EH (cell line): ENCODE measurements around the gene ZNF385B.
"Not testable (repeated sequence)": the region's sequence is repeated elsewhere in the genome, so short reads cannot be mapped to it uniquely, and the experiment has no call there.

ENCODE experiments used
- DNase-seq: peaks from one replicate; pipeline ENCODE4 v3.0.0-alpha.2; 2015; ENCODE audit warnings: low read depth

Gene ZNF385B

DNA sequence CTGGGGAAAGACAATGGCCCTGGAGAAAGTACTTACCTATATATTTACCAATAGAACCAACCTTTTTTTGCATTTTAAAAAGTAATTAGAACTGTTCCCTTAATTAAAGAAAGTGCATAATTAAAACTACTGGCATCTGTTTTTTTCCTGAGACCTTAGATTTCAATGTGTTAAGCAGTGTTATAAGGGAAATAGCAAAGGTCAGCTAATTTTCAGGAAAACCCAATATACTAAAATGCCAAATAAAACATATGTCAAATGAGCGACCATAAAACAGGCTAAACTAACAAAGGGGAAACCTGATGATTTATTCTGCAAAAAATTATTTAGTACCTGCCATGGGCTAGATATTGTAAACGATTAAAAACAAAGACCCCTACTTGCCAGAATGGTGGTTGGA lies 372.8 kb downstream of the ZNF385B start:
- DNase-seq, result no peak

GRCh38 chr2:179487010-179487731 lies 374.2 kb downstream of the ZNF385B start:
- peak; percentile 9 for DNase-seq

DNA sequence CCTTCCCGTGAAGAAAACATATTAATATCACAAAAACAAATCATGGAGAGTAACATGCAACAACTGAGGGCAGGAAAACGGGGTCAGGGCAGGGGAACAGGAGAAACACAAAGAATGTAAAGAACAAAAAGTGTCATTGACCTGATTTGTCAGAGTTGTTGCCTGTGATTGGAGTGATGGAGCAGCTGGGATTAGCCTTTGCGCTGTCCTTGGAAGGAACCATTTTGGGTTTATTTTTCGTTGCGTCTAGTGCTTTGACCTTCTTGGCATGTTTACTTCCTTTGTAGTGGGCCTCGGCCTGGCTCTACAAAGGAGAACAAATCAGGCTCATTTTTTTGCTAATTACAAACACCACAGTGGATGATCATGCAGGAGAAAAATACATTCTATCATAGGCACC lies 378.3 kb downstream of the ZNF385B start:
- DNase-seq, result no peak

DNA sequence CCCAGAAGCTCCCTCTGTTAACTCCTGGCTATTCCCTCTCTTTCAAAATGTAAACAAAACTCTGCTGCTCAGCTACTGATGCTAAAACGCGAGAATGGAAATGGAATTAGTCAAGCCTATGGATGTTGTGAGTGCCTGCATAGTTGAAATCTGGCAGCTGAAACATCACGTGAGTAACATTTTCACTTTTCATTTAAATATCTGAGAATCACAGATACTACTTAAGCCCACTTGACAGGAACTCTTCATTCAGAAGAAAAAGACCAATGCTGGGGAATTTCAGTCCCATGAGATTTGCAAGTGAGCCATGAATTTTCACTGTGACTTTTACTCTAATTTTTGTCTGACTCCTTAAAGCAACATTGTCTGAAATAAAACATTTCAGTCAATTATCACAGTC lies 381.5 kb downstream of the ZNF385B start:
- peak; percentile 8 for DNase-seq

DNA sequence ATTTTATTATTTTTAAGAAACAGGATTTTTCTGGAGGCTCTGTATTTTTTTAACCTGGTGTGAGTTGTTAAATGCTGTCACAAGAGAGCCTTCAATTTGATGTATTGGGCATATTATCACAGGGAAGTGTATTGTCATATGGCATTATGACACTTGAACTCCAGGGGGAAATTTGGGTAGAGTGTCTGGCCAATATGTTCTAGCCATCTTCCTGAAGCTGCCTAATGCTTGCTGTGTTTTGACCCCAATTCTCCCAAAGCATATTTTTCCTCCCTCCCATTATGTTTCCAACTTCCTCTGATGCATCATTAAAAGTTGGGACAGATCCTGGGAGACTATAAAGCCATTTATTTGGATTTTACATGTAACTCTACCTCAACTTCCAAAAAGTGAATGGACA lies 382.6 kb downstream of the ZNF385B start:
- no peak for DNase-seq

DNA sequence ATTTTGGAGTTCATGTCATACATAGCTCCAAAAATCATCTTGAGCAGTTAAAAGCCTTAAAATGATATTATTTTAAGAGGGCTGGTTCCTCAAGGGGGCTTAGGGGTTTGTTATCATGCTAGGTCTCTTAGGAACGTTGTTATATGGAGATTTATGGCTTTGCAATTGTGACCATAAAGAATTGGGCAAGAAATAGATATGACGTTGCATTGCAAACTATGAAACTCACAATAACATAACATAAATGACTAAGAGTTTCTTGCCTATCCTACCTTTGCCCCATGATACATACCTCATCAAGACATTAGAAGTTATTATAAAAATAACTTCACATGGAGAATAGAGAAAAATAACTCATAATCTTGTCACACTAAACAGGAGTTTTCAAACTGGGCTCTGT lies 390.4 kb downstream of the ZNF385B start:
- DNase-seq, result no peak

- no peak for DNase-seq
Observed at GRCh38 chr2:179470089-179470488, 391.3 kb downstream of the ZNF385B start.

DNA sequence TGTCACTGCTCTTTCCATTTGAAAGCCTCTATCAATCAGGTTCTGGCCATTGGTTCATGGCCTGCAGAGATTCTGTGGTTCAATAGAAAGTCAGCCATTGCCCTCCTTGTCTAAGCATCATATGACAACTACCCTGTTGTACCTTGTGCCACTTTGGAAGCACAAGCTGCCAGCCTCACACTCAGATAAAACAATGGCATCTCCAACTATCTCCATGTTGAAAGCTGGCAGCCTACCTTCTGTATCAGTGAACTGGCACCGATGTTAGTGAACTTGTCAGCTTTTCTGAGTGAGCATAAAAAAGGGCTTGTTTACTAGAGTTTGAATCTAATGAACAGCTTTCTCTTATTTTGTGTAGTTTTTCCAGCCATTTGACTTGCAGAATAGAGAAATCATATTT lies 393.5 kb downstream of the ZNF385B start:
- no peak for DNase-seq

- DNase-seq, result peak; percentile 76
Observed at GRCh38 chr2:179467111-179467510, 394.3 kb downstream of the ZNF385B start.

DNA sequence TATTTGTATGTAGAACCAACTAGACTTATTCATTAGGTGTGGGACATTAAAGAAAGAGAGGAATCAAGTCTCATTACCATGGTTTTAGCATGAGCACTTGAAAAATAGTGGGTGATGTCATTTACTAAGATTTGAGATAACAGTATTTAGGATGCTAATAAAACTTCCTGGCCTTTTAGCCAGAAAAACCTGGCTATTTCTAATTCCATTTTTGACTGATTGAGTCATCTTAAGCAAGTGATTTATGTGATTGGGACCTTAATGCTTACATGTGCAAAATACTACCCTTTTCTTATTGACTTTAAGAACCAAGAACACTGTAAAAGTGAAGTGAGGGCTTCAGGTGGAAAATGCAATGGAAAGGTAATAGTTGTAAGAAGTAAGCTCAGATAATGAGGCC lies 400.0 kb downstream of the ZNF385B start:
- DNase-seq, result peak; percentile 49

GRCh38 chr2:179460181-179460929 lies 401.1 kb downstream of the ZNF385B start:
- DNase-seq, result peak; percentile 98

- not testable (repeated sequence) for DNase-seq
Observed at GRCh38 chr2:179458113-179458512, 403.3 kb downstream of the ZNF385B start.

DNA sequence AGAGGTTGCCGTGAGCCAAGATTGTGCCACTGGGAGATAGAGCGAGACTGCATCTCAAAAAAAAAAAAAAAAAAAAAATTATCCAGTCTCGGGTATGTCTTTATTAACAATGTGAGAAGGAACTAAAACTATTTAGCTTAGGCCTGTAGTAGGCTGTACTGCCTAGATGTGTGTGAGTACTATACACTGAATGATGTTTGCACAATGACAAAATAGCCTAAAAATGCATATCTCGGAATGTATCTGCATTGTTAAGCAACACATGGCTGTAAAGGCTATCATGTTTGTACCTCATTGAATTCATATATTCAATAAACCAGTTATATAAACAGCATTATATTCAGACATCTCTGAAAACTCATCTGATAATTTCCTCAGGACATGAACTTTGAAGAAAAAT lies 405.6 kb downstream of the ZNF385B start:
- peak; percentile 83 for DNase-seq

DNA sequence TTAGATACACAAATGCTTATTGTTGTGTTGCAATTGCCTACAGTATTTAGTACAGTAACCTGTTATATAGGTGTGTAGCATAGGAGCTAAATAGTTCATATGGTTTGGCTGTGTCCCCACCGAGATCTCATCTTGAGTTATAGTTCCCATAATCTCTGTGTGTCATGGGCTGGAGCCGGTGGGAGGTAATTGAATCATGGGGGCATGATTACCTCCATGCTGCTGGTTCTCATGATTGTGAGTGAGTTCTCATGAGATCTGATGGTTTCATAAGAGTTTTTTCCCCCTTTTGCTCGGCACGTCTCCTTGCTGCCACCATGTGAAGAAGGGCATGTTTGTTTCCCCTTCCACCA lies 406.3 kb downstream of the ZNF385B start:
- no peak for DNase-seq

DNA sequence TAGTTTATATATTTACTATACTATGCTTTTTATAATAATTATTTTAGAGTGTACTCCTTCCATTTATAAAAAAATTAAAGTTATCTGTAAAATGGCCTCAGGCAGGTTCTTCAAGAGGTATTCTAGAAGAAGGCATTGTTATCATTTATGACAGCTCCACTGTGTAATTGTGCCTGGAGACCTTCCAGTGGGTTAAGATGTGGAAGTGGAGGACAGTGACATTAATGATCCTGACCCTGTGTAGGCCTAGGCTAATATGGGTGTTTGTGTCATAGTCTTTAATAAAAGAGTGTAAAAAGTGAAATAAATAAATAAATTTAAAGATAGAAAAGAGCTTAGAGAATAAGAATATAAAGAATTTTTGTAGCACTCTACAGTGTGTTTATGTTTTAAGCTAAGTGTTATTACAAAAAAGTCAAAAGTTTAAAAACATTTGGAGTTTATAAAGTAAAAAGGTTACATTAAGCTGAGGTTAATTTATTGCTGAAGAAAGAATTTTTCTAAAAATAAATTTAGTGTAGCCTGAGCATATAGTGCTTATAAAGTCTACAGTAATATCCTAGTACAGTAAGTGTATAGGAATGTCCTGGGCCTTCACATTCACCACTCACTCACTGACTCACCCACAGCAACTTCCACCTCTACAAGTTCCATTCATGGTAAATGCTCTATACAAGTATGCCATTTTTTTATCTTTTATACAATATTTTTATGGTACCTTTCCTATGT lies 406.8 kb downstream of the ZNF385B start:
- peak; percentile 96 for DNase-seq

- DNase-seq, result no peak
Observed at GRCh38 chr2:179449010-179449409, 412.4 kb downstream of the ZNF385B start.

DNA sequence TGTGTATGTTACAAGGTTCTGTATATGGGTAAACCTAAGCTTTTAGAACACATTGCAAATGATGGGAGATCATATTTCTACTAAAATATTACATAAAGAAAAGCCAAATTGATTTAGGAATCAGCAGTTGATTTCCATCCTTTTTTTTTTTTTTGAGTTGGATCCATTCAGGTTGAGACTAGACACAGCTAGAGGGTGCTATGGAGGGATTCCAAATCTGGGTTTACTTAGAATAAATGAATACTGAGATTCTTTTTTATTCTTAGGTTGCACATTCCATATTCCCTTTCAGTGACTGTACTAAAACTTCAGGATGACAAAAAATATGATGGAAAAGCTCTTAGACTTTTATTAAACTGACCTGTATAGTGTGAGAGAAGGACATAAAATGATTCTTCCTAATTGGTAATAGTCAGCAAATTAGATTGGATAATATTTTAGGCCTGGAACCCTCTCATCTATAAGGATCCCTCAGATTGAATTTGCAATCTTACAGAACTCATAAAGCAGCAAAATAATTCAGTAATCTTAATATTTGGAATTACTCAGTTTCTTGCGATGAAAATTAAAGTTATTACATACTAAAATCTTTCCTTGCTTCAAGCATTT lies 413.5 kb downstream of the ZNF385B start:
- DNase-seq, result no peak

DNA sequence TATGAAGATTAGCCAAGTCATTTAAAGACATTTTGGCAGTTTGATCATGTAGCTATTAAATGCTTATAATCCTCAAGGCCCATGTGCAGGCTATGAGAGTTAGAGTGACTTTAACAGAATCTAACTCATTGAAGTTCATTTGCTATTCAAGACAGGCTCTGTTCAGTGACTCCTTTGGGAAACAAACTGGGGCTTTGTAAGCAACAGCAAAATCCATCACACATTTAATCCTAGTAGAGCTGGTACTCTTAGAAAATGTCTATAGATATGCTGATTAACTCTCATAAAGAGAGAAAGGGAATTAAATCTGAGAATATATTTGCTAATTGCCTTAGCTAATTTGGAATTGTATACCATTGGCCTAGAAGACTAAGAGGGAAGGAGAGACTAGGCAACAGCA lies 414.0 kb downstream of the ZNF385B start:
- no peak for DNase-seq

DNA sequence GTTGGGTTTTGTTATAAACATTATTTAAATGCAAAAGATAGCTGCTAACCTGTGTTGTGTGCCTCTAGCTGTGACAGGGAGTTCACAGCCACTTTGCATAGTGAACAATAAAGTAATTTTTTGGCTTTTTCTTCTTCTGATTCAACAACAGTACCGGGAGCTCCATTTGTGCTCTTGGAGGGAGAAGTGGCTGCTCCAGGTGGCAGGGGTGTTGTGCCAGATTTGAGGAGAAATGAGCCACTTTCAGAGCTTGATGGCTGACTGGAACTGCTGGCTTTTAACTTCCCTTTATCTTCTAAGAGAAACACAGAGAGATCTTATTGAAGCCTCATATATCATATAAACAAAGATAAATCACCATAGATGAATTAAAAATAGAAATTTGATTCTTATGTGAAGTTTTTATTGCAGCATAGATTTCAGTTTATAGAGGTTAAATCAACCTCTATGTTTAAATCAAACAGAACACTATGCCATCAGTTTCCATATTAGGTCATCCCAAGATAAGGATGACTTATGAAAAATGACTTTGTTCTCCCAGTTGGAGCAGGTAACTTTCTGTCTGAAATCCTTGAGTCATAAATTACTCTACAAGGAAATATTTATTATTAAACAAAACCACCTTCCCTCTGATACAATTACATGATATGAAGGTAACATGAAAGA lies 414.8 kb downstream of the ZNF385B start:
- no peak for DNase-seq

DNA sequence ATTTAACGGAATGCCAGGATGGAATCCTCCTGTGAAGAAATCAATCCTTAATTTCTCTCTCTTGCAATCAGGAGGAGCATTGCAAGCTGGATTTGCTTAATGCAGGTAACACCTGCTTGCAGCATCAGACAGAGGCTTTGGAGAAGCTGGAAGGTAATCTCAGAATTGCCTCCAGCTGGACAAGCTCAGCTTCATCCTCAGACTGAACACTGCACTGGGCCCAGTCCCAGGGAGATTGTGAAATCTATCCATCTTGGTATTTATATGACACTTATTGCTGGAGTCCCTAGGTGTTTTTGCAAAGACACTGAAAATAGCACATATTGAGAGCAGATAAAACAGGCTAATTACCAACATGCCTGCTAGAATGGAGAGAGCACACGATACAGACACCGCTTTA lies 417.4 kb downstream of the ZNF385B start:
- peak; percentile 61 for DNase-seq

DNA sequence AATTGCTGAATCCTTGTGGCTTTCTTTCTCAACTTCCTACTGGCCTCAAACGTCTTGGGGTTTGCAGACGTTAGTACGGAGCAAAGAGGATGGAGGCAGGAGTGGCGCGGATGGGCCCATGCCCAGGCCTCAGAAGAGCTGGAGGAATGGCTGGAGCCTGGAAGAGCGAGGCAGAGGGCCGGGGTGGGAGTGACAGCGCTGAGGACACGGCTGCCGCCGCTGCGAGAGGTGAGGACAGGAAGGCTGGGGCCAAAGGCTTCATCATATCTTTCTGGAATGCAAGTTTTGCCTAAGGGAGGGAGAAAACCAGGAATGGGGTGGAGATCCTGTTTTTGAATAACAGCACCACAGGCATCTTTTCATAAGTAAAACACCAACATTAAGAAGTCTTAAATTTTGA lies 418.2 kb downstream of the ZNF385B start:
- DNase-seq, result no peak

DNA sequence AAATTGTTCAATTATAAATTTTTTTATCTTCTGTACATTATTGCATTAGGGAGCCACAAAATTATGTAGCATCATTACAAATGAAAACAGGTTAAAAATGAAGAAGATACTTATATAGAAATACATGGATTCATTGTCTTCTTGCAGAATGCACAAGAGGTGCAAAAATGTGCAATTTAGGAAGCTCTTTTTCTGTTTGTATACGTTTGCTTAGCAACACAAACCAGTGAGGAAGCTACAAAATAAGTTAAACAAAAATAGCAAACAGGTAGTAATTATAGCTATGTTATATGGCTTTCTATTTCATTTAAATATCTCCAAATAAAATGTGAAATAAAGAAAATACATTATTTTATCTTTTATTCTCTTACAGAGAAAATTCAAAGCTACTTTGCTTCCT lies 419.2 kb downstream of the ZNF385B start:
- no peak for DNase-seq
